IMR-90 (cell line): ENCODE measurements around the gene CCDC69. TPM values are rescaled to one million over a fixed set of nuclear protein-coding genes. Genes with fewer than 3 reads are reported as not detected.

Experiments
- ATAC-seq: fragments of 200-7000 bp; cut with Tn5 transposase; 2 replicates; pipeline ENCODE4 v1.9.1; 2020; ENCODE audit warnings: low read depth, mild to moderate bottlenecking, moderate library complexity
- BruUV-seq: library from RNA; stranded (reverse); fragments of 400-500 nt; replicated peaks from 2 replicates; lab custom pipeline; 2021; lab: Mats Ljungman, UMichigan
- CTCF ChIA-PET: fragments of 300-600 bp; formaldehyde crosslinking; extraction: SDS; loops from one replicate; lab custom pipeline; 2021; ENCODE audit warnings: antibody characterized with exemption; lab: Yijun Ruan, JAX
- POLR2A ChIA-PET: fragments of 300-600 bp; sonication (Branson Sonifier 250); formaldehyde crosslinking; loops from one replicate; lab custom pipeline; 2022; ENCODE audit warnings: antibody characterized with exemption; ENCODE audit not compliant: unreplicated experiment; lab: Charles Lee
- DNase-seq: peaks from one replicate; pipeline ENCODE4 v3.0.0; 2013
- H2AFZ ChIP-seq: replicated peaks from 2 replicates; pipeline ENCODE3; 2013; ENCODE audit warnings: low read length, mild to moderate bottlenecking; ENCODE audit not compliant: poor library complexity
- H2AK5ac ChIP-seq: 2 replicates; pipeline ENCODE4 v1.6.1; 2013; ENCODE audit warnings: low read depth, low read length, inconsistent platforms
- H2AK9ac ChIP-seq: replicated peaks from 2 replicates; pipeline ENCODE3; 2013; ENCODE audit warnings: mild to moderate bottlenecking, low read depth, low read length, moderate library complexity; ENCODE audit not compliant: poor library complexity
- H2BK120ac ChIP-seq: 2 replicates; pipeline ENCODE4 v1.6.1; 2013; ENCODE audit warnings: low read depth, low read length, inconsistent platforms
- H2BK15ac ChIP-seq: 3 replicates; pipeline ENCODE4 v1.6.1; 2013; ENCODE audit warnings: low read depth, low read length, inconsistent platforms
- H2BK20ac ChIP-seq: 2 replicates; pipeline ENCODE4 v1.6.1; 2013; ENCODE audit warnings: low read depth, mild to moderate bottlenecking, inconsistent platforms, low read length, moderate library complexity
- H2BK5ac ChIP-seq: 2 replicates; pipeline ENCODE4 v1.6.1; 2013; ENCODE audit warnings: mild to moderate bottlenecking, low read depth, low read length, inconsistent platforms; ENCODE audit not compliant: poor library complexity, severe bottlenecking
- H3K14ac ChIP-seq: replicated peaks from 2 replicates; pipeline ENCODE4 v1.6.1; 2013; ENCODE audit warnings: low read depth, low read length, inconsistent platforms
- H3K18ac ChIP-seq: 2 replicates; pipeline ENCODE4 v1.6.1; 2013; ENCODE audit warnings: low read depth, low read length, control low read depth
- H3K23ac ChIP-seq: 2 replicates; pipeline ENCODE4 v1.6.1; 2013; ENCODE audit warnings: low read depth, low read length, inconsistent platforms
- H3K27ac ChIP-seq: 2 replicates; pipeline ENCODE4 v1.5.1; 2013; ENCODE audit warnings: mild to moderate bottlenecking, control low read depth, low read length; ENCODE audit not compliant: insufficient read depth
- H3K27me3 ChIP-seq: 2 replicates; pipeline ENCODE4 v1.6.1; 2013; ENCODE audit warnings: low read length; ENCODE audit not compliant: control insufficient read depth, insufficient read depth
- H3K36me3 ChIP-seq: 2 replicates; pipeline ENCODE4 v1.6.1; 2013; ENCODE audit warnings: low read length, mixed read lengths; ENCODE audit not compliant: control insufficient read depth, insufficient read depth
- H3K4ac ChIP-seq: 2 replicates; pipeline ENCODE4 v1.6.1; 2013; ENCODE audit warnings: low read depth, low read length, inconsistent platforms
- H3K4me1 ChIP-seq: 2 replicates; pipeline ENCODE4 v1.6.1; 2013; ENCODE audit warnings: low read length, mixed read lengths; ENCODE audit not compliant: control insufficient read depth, insufficient read depth
- H3K4me2 ChIP-seq: 2 replicates; pipeline ENCODE4 v1.6.1; 2013; ENCODE audit warnings: low read depth, mild to moderate bottlenecking, control low read depth, low read length, moderate library complexity
- H3K4me3 ChIP-seq: 2 replicates; pipeline ENCODE4 v1.5.1; 2013; ENCODE audit warnings: low read depth, mild to moderate bottlenecking, control low read depth, low read length, moderate library complexity; ENCODE audit not compliant: insufficient read depth
- H3K56ac ChIP-seq: 2 replicates; pipeline ENCODE4 v1.6.1; 2013; ENCODE audit warnings: low read length, inconsistent platforms; ENCODE audit not compliant: insufficient read depth; ENCODE audit errors: extremely low read depth
- H3K79me1 ChIP-seq, 2 experiments: 2 replicates each; pipeline ENCODE4 v1.6.1; 2013; ENCODE audit warnings: low read length in 2 of 2, inconsistent platforms in 1 of 2, low read depth in 1 of 2
- H3K9ac ChIP-seq: 2 replicates; pipeline ENCODE4 v1.6.1; 2013; ENCODE audit warnings: low read depth, low read length, control low read depth
- H3K9me1 ChIP-seq: 2 replicates; pipeline ENCODE4 v1.6.1; 2013; ENCODE audit warnings: low read length, inconsistent platforms; ENCODE audit not compliant: insufficient read depth
- H3K9me3 ChIP-seq: 2 replicates; pipeline ENCODE4 v1.6.1; 2013; ENCODE audit warnings: low read length; ENCODE audit not compliant: control insufficient read depth, insufficient read depth
- H4K20me1 ChIP-seq: 2 replicates; pipeline ENCODE4 v1.6.1; 2013; ENCODE audit warnings: low read length, inconsistent platforms; ENCODE audit not compliant: insufficient read depth
- H4K5ac ChIP-seq: 2 replicates; pipeline ENCODE4 v1.6.1; 2013; ENCODE audit warnings: mild to moderate bottlenecking, low read depth, low read length, control low read depth
- H4K8ac ChIP-seq, 2 experiments: 2 replicates each; pipeline ENCODE4 v1.6.1; 2013; ENCODE audit warnings: low read depth in 2 of 2, low read length in 2 of 2, control low read depth in 1 of 2, inconsistent platforms in 1 of 2
- H4K91ac ChIP-seq: 2 replicates; pipeline ENCODE4 v1.6.1; 2013; ENCODE audit warnings: low read depth, low read length, inconsistent platforms; ENCODE audit not compliant: insufficient read depth
- CEBPB ChIP-seq: IDR thresholded peaks from 2 replicates; pipeline ENCODE4 v1.6.1; 2012; ENCODE audit warnings: low read depth, low read length, improper control_type of control experiment
- CHD1 ChIP-seq: IDR thresholded peaks from 2 replicates; pipeline ENCODE4 v1.6.1; 2012; ENCODE audit warnings: low read depth, low read length, improper control_type of control experiment
- MAFK ChIP-seq: IDR thresholded peaks from 2 replicates; pipeline ENCODE4 v1.6.1; 2012; ENCODE audit warnings: low read depth, low read length, improper control_type of control experiment
- MXI1 ChIP-seq: IDR thresholded peaks from 2 replicates; pipeline ENCODE4 v1.6.1; 2012; ENCODE audit warnings: low read depth, mild to moderate bottlenecking, low read length, moderate library complexity, borderline replicate concordance
- POLR2A ChIP-seq: IDR thresholded peaks from 2 replicates; pipeline ENCODE4 v1.6.1; 2012; ENCODE audit warnings: mild to moderate bottlenecking, low read depth, low read length
- RAD21 ChIP-seq: IDR thresholded peaks from 2 replicates; pipeline ENCODE4 v1.6.1; 2012; ENCODE audit warnings: low read length, improper control_type of control experiment
- RCOR1 ChIP-seq: IDR thresholded peaks from 2 replicates; pipeline ENCODE4 v1.6.1; 2012; ENCODE audit warnings: mild to moderate bottlenecking, low read length, improper control_type of control experiment; ENCODE audit not compliant: insufficient replicate concordance
- SMC3 ChIP-seq: fragments of 150-350 bp; IDR thresholded peaks from 2 replicates; pipeline ENCODE4 v1.6.1; 2016; ENCODE audit warnings: low read depth, mild to moderate bottlenecking, antibody characterized with exemption, low read length, moderate library complexity
- dilution Hi-C: fragments of 300-500 bp; cut with HindIII; formaldehyde crosslinking; loops from one replicate; pipeline ENCODE4 v1.14.3; 2018; ENCODE audit warnings: low sequenced_read_pairs; ENCODE audit not compliant: unreplicated experiment
- in situ Hi-C: fragments of 300-500 bp; cut with MboI; formaldehyde crosslinking; loops from 3 replicates; pipeline ENCODE4 v1.14.3; 2019; ENCODE audit warnings: low sequenced_read_pairs, inconsistent platforms, mixed read lengths
- intact Hi-C: fragments of 100-400 bp; cut with micrococcal nuclease; formaldehyde crosslinking; loops from 2 replicates; pipeline ENCODE4 v1.10.0; 2022
- polyA plus RNA-seq, 3 experiments: library from polyadenylated mRNA; depleted of rRNA; stranded (reverse); fragments of >200 nt; gene quantifications; 2 replicates each; pipeline ENCODE4 v1.2.3, GENCODE V29; 2012; ENCODE audit warnings: low replicate concordance in 1 of 3
- total RNA-seq: library from RNA; depleted of rRNA; stranded (reverse); fragments of >200 nt; gene quantifications from 2 replicates; pipeline ENCODE4 v1.2.3, GENCODE V29; 2012
- TF ChIP-seq, protein P1 (sequence below): conservative IDR thresholded peaks from 2 replicates; pipeline ENCODE4 v1.5.1; 2012; ENCODE audit warnings: mild to moderate bottlenecking, low read depth, low read length, improper control_type of control experiment
- TF ChIP-seq, protein P2 (sequence below): fragments of 150-350 bp; IDR thresholded peaks from 2 replicates; pipeline ENCODE4 v1.6.1; 2017; ENCODE audit warnings: mild to moderate bottlenecking, antibody characterized with exemption, low read length, low read depth
- TF ChIP-seq, protein P3 (sequence below): fragments of 150-350 bp; IDR thresholded peaks from 2 replicates; pipeline ENCODE4 v1.6.1; 2016; ENCODE audit warnings: low read depth, mild to moderate bottlenecking, low read length, moderate library complexity, borderline replicate concordance

Gene CCDC69
- total and polyA plus RNA-seq, 2 of the 4 experiments (the other 2 are of a cell fraction), result 0.36 to 0.48 TPM

DNA sequence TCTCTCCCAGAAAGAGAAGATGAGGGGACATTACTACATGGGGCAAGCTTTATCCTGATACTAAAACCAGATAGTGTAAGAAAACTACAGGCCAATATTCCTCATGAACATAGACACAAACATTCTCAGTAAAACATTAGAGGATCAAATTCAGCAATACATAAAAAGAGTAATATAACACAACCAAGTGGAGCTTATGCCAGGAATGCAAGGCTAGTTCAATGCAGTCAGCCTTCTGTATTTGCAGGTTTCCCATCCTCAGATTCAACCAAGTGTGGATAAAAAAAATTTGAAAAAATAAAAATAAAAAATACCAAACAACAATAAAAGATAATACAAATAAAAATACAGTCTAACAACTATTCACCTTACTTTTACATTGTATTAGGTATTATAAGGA lies 31.3 kb downstream of the CCDC69 start:
- POLR2A ChIA-PET, result no interaction called here
- in situ Hi-C loops, result no loop called here
- CTCF ChIA-PET, result no interaction called here

More for the DNA sequence above, 31.3 kb downstream of the CCDC69 start:
- Histone ChIP-seq H2BK5ac (no peak overlapping the region), H4K5ac (no peak overlapping the region), H3K27me3 (peaks cover 4% of the 10 kb centered on the region; the same call in 1 of the 2 replicates), H4K8ac (no peak overlapping the region), H3K36me3 (no peaks in the 10 kb centered on the region), H4K91ac (no peak overlapping the region), H3K9me3 (peaks cover 3% of the 10 kb centered on the region; the same call in 1 of the 2 replicates), H3K4me2 (no peak overlapping the region), H2BK20ac (no peak overlapping the region), H3K14ac (no peak overlapping the region), H2AK9ac (no peak overlapping the region), H3K4me1 (no peaks in the 10 kb centered on the region), H2AK5ac (no peak overlapping the region), H2AFZ (no peak overlapping the region), H3K18ac (no peak overlapping the region), H3K56ac (no peak overlapping the region), H3K4ac (no peak overlapping the region), H3K9me1 (no peaks in the 10 kb centered on the region), H3K27ac (no peak overlapping the region), H4K20me1 (no peaks in the 10 kb centered on the region), H2BK15ac (no peak overlapping the region), H3K9ac (no peak overlapping the region), H3K4me3 (no peak overlapping the region), H3K79me1 (no peaks in the 10 kb centered on the region), H2BK120ac (no peak overlapping the region), H3K23ac (no peak overlapping the region)
- no TSS peak for BruUV-seq
- ATAC-seq (no peak), DNase-seq (no peak)
- intact Hi-C loops (no loop called here), dilution Hi-C loops (no loop called here)
- TF ChIP-seq POLR2A, result no peak
- no peak for TF ChIP-seq RCOR1
- no peak for TF ChIP-seq MAFK
- TF ChIP-seq, protein P1, sequence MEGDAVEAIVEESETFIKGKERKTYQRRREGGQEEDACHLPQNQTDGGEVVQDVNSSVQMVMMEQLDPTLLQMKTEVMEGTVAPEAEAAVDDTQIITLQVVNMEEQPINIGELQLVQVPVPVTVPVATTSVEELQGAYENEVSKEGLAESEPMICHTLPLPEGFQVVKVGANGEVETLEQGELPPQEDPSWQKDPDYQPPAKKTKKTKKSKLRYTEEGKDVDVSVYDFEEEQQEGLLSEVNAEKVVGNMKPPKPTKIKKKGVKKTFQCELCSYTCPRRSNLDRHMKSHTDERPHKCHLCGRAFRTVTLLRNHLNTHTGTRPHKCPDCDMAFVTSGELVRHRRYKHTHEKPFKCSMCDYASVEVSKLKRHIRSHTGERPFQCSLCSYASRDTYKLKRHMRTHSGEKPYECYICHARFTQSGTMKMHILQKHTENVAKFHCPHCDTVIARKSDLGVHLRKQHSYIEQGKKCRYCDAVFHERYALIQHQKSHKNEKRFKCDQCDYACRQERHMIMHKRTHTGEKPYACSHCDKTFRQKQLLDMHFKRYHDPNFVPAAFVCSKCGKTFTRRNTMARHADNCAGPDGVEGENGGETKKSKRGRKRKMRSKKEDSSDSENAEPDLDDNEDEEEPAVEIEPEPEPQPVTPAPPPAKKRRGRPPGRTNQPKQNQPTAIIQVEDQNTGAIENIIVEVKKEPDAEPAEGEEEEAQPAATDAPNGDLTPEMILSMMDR, result no peak
- TF ChIP-seq, protein P2, sequence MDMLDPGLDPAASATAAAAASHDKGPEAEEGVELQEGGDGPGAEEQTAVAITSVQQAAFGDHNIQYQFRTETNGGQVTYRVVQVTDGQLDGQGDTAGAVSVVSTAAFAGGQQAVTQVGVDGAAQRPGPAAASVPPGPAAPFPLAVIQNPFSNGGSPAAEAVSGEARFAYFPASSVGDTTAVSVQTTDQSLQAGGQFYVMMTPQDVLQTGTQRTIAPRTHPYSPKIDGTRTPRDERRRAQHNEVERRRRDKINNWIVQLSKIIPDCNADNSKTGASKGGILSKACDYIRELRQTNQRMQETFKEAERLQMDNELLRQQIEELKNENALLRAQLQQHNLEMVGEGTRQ, result no peak
- TF ChIP-seq RAD21, result no peak
- TF ChIP-seq SMC3, result no peak
- TF ChIP-seq MXI1, result no peak
- TF ChIP-seq CHD1, result no peak
- TF ChIP-seq, protein P3, sequence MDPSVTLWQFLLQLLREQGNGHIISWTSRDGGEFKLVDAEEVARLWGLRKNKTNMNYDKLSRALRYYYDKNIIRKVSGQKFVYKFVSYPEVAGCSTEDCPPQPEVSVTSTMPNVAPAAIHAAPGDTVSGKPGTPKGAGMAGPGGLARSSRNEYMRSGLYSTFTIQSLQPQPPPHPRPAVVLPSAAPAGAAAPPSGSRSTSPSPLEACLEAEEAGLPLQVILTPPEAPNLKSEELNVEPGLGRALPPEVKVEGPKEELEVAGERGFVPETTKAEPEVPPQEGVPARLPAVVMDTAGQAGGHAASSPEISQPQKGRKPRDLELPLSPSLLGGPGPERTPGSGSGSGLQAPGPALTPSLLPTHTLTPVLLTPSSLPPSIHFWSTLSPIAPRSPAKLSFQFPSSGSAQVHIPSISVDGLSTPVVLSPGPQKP, result no peak
- TF ChIP-seq CEBPB, result no peak
